GM19452 (cell line): ENCODE measurements around the gene MIXL1.

ENCODE experiments used
- ATAC-seq: cut with Tn5 transposase; IDR thresholded peaks from one replicate; pipeline ENCODE4 v1.9.1; 2021; ENCODE audit not compliant: unreplicated experiment

Gene MIXL1

GRCh38 chr1:226276077-226276682 is 52.7 kb downstream of the MIXL1 start:
- ATAC-seq, result no peak
